Measurements from ENCODE around the gene DEK.
"Not testable (repeated sequence)": the region's sequence is repeated elsewhere in the genome, so short reads cannot be mapped to it uniquely, and the experiment has no call there.

Gene DEK

GRCh38 chr6:18264219-18264922 is at the start of gene DEK:
Gene DEK, minus strand, starts transcription at chr6:18264530. Its CDS starts 543 bp downstream, at chr6:18263987.
- peak; percentile 58 to 64 for ATAC-seq

GRCh38 chr6:18312368-18312767 is 48.0 kb upstream of the DEK start:
- ATAC-seq = no peak

- ATAC-seq = not testable (repeated sequence)
Measured at GRCh38 chr6:18310010-18310409, 45.7 kb upstream of the DEK start.

GRCh38 chr6:18309046-18309445 is 44.7 kb upstream of the DEK start:
- ATAC-seq = no peak

GRCh38 chr6:18308070-18308735 is 43.9 kb upstream of the DEK start:
- ATAC-seq = no peak

GRCh38 chr6:18306977-18307376 is 42.6 kb upstream of the DEK start:
- ATAC-seq = no peak

GRCh38 chr6:18302561-18303439 is 38.5 kb upstream of the DEK start:
- ATAC-seq = no peak

- no peak for ATAC-seq
Measured at GRCh38 chr6:18293076-18293904, 29.0 kb upstream of the DEK start.

GRCh38 chr6:18289283-18289682 is 25.0 kb upstream of the DEK start:
- no peak for ATAC-seq

- ATAC-seq = no peak
Measured at GRCh38 chr6:18284261-18284660, 19.9 kb upstream of the DEK start.

GRCh38 chr6:18281564-18281963 is 17.2 kb upstream of the DEK start:
- ATAC-seq = no peak

GRCh38 chr6:18280084-18280483 is 15.8 kb upstream of the DEK start:
- ATAC-seq = no peak

- no peak for ATAC-seq
Measured at GRCh38 chr6:18279422-18279821, 15.1 kb upstream of the DEK start.

GRCh38 chr6:18277237-18278006 is 13.1 kb upstream of the DEK start:
- ATAC-seq = no peak

- no peak for ATAC-seq
Measured at GRCh38 chr6:18276610-18277236, 12.4 kb upstream of the DEK start.

- ATAC-seq = no peak
Measured at GRCh38 chr6:18270216-18270615, 5.9 kb upstream of the DEK start.

GRCh38 chr6:18269717-18270116 is 5.4 kb upstream of the DEK start:
- ATAC-seq = no peak

- ATAC-seq = no peak
Measured at GRCh38 chr6:18269253-18269652, 4.9 kb upstream of the DEK start.

GRCh38 chr6:18268066-18268465 is 3.7 kb upstream of the DEK start:
- no peak for ATAC-seq

- ATAC-seq = no peak
Measured at GRCh38 chr6:18266523-18266912, 2.2 kb upstream of the DEK start.

GRCh38 chr6:18265787-18266522 is 1.6 kb upstream of the DEK start:
- ATAC-seq = no peak
